ENCODE results near the gene TEN1.
"Not testable (repeated sequence)": the region's sequence is repeated elsewhere in the genome, so short reads cannot be mapped to it uniquely, and the experiment has no call there.

TEN1 gene, protein sequence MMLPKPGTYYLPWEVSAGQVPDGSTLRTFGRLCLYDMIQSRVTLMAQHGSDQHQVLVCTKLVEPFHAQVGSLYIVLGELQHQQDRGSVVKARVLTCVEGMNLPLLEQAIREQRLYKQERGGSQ

DNA sequence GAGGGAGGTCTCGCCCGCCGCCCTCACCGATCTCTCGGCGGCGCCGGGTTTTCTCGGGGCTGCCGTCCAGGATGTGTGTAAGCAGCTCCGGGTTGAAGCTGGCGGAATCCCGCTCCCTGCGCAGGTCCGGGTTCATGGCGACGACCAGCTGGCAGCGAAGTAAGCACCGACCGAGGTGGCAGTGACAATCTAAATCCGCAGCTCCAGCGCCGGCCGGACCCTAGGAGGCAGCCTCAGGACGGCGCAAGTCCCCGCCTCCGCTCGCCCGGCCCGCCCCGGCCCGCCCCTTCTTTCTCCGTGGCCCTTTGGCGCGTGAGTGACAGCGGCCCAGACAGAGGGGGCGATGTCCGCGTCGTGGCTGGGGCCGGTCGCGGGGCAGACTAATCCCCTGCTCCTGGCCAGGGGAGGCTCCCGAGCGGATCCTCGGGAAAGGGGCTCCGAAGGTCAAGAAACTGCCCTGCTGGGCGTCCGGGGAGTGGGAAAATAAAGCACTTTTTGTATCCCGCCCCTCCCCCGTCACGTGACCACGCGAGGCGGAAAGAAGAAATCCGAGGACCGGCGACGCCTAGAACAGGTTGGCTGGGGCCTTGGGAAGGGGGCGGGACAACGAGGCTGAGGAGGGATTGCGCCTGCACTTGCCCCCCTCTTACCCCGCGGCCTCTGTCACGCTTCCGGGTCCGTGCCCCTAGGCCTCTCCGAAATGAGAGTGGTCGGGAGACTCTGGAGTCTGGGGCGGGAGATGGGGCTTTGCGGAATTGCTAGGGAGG, at the start of gene TEN1, which contains the start of gene ACOX1:
Gene TEN1 (plus strand): TSS at position 303 of the 767 bp plus-strand sequence. CDS start 6,953 bp downstream, outside the sequence.
Gene ACOX1 (minus strand): TSS at position 229 of the 767 bp plus-strand sequence. CDS start 93 bp downstream, at position 136.
- peak; percentile 99 for DNase-seq

- no peak for DNase-seq
These were observed 48.0 kb upstream of the TEN1 start for GRCh38 chr17:75931062-75931461.

DNA sequence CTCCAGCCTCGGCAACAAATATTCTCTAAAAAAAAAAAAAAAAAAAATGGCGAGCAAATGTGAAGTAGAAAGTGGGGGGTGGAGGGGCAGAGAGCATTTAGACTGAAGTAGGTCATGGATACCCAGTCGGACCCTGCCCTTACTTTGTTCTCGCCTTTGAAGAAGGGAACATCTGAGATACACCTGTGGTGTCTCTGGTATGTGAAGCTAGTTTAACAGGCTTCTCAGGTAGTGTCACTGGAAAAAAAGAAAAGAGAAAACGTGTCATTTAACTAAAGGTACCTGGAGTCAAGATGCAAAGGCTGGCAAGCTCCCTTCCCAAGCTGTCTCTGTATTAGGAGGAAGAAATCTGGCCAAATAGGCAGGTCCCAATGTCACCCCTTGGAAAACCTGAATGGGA, 46.2 kb upstream of the TEN1 start:
- no peak for DNase-seq

GRCh38 chr17:75933808-75934207, 45.2 kb upstream of the TEN1 start:
- DNase-seq: no peak

DNA sequence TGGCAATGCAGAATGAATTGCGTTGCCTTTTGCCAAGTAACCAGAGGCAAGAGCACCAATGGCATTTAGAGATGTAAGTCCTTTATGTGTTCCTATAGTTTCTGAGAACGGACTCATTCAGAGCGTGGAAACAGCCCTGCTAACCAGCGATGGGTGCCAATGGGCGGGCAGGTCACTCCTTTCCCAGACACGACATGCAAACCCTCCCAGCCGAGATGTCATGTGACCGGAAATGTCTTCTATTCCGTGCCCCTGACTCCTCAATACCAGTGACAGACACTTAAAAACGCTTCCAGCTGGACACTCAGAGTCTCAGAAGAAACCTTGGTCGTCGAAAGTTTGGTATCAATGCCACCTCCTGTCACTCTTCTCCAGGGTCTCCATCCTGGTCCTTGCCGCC, 41.4 kb upstream of the TEN1 start:
- no peak for DNase-seq

- peak; percentile 95 to 99 for DNase-seq
These were observed 38.2 kb upstream of the TEN1 start, which contains the start of gene FBF1 for GRCh38 chr17:75940727-75941441. Gene FBF1, minus strand, starts transcription at chr17:75941042. Its CDS starts 2,893 bp downstream, at chr17:75938149.

DNA sequence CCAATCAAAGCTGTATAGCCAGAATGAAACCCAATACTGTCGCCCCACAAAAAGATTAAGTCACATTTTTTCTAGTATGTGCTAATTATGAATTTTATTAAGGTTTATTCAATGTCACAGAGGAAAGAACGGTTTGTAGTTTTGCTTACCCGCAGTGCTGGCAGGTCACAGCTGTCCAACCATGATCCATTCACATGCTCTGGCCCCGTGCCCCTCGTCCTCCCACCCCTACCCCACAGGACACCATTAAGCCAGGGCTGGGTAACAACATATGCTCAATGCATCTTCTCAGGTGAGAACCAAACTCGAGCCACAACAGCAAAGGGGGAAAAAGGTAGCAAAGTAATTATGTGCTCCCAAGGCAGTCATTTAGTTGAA, 37.6 kb upstream of the TEN1 start:
- no peak for DNase-seq

- no peak for DNase-seq
These were observed 36.6 kb upstream of the TEN1 start for GRCh38 chr17:75942473-75942872.

DNA sequence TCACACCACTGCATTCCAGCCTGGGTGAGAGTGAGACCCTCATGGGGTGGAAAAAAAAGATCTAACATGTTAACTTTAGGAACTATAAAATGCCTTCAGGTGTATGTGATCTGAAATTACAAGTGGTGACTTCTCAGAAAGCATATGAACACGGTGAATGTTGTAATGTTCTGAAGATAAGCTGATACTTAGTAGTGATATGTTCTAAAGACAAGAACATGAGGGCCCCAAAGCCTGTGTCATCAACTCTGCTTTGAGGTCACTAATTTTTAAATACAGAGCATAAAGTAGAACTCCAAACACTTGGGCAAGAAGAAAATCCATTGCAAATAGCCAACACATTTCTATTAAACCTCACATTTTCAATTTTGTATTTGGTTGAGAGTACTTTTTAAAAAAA, 35.5 kb upstream of the TEN1 start:
- DNase-seq: no peak

DNA sequence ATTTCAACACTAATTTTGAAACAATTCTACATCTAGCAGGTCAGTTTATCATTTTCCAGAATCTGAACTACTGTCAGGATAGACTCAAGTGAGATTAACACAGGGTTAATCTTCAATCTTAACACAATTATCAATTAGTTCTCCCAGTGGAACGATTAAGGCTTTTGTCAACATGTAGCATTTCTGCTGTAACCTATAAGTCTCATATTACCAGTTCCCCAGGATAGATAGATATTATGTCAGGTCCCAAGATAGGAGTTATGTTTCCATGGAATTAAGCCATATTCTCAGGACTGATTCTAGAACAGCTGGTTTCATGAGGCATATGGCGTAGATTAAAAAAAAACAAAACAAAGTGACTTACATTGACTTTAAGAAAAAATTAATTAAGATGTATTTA, 33.8 kb upstream of the TEN1 start:
- DNase-seq: no peak

DNA sequence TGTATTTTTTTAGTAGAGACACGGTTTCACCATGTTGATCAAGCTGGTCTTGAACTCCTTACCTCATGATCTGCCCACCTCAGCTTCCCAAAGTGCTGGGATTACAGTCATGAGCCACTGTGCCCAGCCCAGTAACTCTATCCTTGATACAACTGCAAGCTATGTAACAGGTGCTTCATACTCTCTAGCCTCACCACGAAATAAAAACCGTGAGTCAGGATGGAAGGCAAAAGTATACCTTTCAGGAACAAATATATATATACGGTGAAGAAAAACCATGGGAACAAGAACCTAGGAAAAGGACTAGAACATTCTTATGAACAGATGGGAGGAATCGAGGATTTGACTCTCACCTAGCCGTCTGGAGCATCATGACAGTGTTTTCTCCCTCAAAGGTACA, 28.6 kb upstream of the TEN1 start:
- DNase-seq: no peak

GRCh38 chr17:75950855-75951554, 28.0 kb upstream of the TEN1 start:
- no peak for DNase-seq

DNA sequence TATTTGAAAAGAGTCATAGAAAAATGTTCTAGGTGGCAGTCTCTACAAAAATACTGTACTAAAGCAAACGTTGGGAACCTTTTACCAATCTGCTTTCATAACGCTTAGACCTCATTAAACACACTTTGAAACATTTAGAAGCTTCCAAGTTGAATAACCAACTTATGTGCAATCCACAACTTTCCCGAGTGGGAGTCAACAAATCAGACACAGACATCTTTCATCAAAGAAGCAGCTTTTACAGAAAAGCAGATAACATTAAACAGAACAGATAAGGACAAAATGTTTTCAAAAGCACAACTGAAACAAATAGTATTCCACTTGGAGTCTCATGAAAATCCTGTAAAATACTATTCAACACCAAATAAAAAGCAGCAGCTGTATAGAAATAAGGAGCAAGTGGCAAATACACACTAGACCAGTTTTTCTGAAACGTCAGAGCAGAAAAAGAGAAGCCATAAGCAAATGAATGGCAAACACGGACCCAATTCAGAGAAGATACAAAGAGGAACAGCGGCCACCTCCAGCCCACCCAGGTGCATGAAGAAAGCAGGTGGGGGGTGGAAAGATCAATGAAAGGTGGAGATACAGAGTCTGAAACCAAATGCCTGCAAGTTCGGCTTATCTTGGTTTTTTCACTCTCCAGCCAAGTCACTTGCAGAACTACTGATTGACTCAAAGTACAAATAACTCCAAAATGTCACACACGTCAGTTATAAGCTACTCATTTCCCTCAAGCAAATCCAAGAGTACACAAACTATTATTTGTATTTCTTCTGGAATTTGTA, 19.8 kb upstream of the TEN1 start:
- no peak for DNase-seq

DNA sequence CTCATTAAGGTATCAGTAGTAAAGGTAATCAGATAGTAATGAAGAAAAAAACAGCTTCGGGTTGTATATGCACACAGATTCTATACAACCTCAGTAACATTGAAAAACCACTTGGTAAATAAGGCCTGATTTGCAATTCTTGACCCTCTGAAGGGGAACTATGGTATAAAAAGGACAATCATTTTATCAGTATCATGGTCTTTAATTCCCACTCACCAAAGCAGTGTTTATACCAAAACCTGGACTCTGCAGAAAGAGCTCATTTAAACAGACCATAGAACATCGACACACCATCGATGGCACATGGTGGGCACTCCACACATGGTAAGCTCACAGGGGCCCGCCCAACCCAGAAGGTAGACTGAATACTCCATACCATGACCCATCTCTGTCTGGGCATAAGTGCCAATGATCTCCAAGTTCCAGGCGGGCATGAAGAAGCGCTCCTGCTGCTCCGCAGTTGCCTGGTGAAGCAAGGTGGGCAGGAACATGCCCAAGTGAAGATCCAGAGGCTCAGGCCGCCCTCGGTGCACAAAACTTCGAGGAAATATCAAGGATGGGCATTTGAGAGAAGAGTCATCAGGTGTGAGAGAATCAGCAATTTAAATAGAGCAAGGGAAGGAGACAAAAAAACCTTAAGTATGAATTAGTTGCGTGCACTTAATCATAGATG, 19.1 kb upstream of the TEN1 start:
- no peak for DNase-seq

DNA sequence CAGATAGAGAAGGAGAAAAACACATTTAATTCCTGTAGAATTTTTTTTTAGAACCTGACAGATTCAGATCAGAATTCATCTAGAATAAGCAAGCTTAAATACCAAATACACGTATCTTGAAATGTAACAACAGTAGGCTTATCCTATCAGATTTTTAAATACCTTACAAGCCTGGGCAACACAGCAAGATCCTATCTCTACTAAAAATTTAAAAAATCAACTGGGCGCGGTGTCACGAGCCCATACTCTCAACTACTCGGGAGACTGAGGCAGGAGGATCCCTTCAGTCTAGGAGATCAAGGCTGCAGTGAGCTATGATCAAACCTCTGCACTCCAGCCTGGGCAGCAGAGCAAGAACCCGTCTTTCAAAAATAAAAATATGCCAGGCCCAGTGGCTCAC, 13.6 kb upstream of the TEN1 start:
- DNase-seq: no peak

DNA sequence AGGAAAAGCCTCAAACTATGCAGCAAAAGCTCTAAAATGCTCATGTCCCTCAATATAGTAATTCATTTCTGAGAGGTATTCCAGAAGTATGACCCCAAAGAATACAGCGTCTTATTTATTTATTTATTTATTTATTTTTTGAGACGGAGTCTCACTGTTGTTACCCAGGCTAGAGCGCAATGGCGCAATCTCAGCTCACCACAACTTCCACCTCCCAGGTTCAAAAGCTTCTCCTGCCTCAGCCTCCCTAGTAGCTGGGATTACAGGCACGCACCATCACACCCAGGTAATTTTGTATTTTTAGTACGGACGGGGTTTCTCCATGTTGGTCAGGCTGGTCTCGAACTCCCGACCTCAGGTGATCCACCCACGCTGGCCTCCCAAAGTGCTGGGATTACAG, 10.0 kb upstream of the TEN1 start:
- DNase-seq: not testable (repeated sequence)

DNA sequence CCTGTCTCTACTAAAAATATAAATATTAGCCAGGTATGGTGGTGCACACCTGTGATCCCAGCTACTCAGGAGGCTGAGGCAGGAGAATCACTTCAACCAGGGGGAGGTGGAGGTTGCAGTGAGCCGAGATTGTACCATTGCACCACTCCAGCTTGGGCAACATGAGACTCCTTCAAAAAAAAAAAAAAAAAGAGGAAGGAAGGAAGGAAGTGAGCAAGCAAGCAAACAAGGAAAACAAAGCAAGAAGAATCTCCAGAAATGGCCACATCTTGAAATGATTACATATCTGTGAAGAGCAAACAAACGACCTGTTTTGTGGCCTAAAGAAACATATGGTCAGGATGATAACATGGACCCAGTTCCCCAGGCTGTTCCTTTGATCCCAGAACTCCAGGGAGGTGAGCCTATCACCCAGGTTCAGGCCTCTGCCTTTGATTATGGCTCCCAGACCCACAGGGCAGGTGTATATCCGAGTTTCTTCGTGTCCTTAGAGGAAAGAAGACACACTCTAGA, 9.0 kb upstream of the TEN1 start:
- no peak for DNase-seq

- no peak for DNase-seq
These were observed 8.4 kb upstream of the TEN1 start for GRCh38 chr17:75970626-75971025.

DNA sequence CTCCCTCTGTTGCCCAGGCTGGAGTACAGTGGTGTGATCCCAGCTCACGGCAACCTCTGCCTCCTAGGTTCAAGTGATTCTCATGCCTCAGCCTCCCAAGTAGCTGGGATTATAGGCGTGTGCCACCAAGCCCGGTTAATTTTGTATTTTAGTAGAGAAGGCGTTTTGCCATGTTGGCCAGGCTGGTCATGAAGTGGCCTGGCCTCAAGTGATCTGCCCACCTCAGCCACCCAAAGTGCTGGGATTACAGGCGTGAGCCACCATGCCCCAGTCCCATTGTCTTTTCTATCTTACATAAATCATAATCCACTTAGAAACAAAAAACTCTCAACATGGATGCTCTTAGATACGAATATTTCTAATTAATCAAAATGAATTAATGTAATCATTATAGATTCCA, 3.9 kb upstream of the TEN1 start:
- DNase-seq: not testable (repeated sequence)

- no peak for DNase-seq
These were observed 3.3 kb upstream of the TEN1 start for GRCh38 chr17:75975757-75976174.

DNA sequence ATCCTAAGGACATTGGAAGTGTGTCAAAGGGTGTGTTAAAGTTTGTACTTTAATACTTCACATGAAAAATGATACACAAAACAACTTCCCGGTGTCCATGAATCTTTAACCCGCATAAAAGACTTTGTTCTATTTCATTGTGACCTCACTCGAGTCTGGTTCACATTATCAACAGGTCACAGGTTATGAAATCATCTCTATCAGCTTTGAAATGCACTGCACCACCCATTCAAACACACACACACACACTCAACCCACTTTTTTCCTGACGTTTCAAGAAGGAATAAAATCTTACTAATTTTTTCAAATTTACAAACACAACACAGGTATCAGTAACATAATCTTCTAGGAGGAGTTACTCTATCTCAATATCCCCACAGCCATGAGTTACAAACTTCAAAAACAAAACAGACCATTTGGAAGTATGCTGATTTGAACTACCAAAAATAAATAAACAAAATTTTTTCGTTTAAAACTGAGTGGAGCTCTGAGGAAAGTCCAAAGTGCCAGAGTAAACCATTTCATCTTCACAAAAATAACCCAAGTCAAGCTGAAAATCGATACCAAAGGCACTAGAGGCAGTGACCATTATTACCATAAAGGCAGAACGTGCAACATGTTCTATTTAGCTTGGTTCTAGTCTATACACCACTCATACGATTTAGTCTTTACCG, 2.7 kb upstream of the TEN1 start:
- DNase-seq: no peak
